Measurements from ENCODE around the gene NPLOC4. TPM values are rescaled to one million over a fixed set of nuclear protein-coding genes. Genes with fewer than 3 reads are reported as not detected.

Gene NPLOC4
- total and polyA plus RNA-seq, 2 experiments from 2014 or later: 51.4 to 64.6 TPM

GRCh38 chr17:81541123-81541522, 95.8 kb downstream of the NPLOC4 start:
- Histone ChIP-seq H3K9me2 (ENCODE audit: insufficient read depth) (no peaks in the 10 kb centered on the region), H3K79me2 (ENCODE audit: insufficient read depth) (no peaks in the 10 kb centered on the region), H3K4me3 (no peak overlapping the region), H3K27me3 (replicated peaks; ENCODE audit: insufficient read depth) (no peaks in the 10 kb centered on the region), H3K9ac (no peak overlapping the region), H2AFZ (no peak overlapping the region), H4K20me1 (ENCODE audit: insufficient read depth) (no peaks in the 10 kb centered on the region), H3F3A (ENCODE audit: insufficient read depth) (no peaks in the 10 kb centered on the region), H3K4me1 (ENCODE audit: insufficient read depth) (no peaks in the 10 kb centered on the region), H3K36me3 (ENCODE audit: low read depth) (no peaks in the 10 kb centered on the region; the same call in 1 of the 2 replicates), H3K9me3 (ENCODE audit: low read depth) (no peaks in the 10 kb centered on the region), H3K27ac (no peak overlapping the region), H3K4me2 (ENCODE audit: unreplicated experiment) (no peak overlapping the region)
- WGBS, 2 experiments (ENCODE audit: low coverage in 1 of 2, low lambda C conversion rate in 2 of 2, missing lambda C conversion rate in 2 of 2): 91% methylated on average over 9 to 17 of the region's 17 CpGs
- in situ Hi-C loops (cut with MboI): no loop called here
- no peak for DNase-seq
- TF ChIP-seq EZH2 (IDR thresholded peaks at IDR 0.05; ENCODE audit: insufficient read depth, poor library complexity, severe bottlenecking) (no peak), EZH2phosphoT487 (IDR thresholded peaks at IDR 0.05; ENCODE audit: insufficient read depth, low read depth) (no peak)

DNA sequence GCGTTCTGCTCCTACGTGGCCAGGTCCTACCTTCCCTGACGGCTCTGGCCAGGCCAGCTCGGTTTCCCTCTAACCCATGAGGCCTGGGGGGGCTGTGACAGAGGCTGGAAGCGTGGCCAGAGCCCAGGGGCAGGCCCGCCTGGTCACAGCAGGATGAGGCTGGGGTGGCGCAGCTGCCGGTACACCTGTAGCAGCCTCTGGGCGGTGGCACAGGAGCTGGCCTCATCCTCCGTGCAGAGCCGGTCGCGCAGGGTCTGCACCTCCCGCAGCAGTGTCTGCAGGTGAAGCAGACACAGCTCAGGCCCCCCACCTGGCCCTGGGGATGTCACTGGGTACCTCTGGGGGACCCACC, 96.3 kb downstream of the NPLOC4 start:
- TF ChIP-seq EZH2 (IDR thresholded peaks at IDR 0.05; ENCODE audit: insufficient read depth, poor library complexity, severe bottlenecking) (no peak), EZH2phosphoT487 (IDR thresholded peaks at IDR 0.05; ENCODE audit: insufficient read depth, low read depth) (no peak)
- Histone ChIP-seq H3K9me3 (ENCODE audit: low read depth) (no peaks in the 10 kb centered on the region), H3K36me3 (ENCODE audit: low read depth) (no peaks in the 10 kb centered on the region; the same call in 1 of the 2 replicates), H3K79me2 (ENCODE audit: insufficient read depth) (no peaks in the 10 kb centered on the region), H3K27ac (no peak overlapping the region), H3K9ac (no peak overlapping the region), H3K27me3 (replicated peaks; ENCODE audit: insufficient read depth) (no peaks in the 10 kb centered on the region), H3K4me1 (ENCODE audit: insufficient read depth) (no peaks in the 10 kb centered on the region), H4K20me1 (ENCODE audit: insufficient read depth) (no peaks in the 10 kb centered on the region), H2AFZ (no peak overlapping the region), H3K4me2 (ENCODE audit: unreplicated experiment) (no peak overlapping the region), H3K4me3 (no peak overlapping the region), H3K9me2 (ENCODE audit: insufficient read depth) (no peaks in the 10 kb centered on the region), H3F3A (ENCODE audit: insufficient read depth) (no peaks in the 10 kb centered on the region)
- in situ Hi-C loops (cut with MboI): no loop called here
- DNase-seq: no peak
- WGBS, 2 experiments (ENCODE audit: low coverage in 1 of 2, low lambda C conversion rate in 2 of 2, missing lambda C conversion rate in 2 of 2): 96 to 98% methylated on average over 12 to 14 of the region's 14 CpGs

GRCh38 chr17:81539961-81540675, 96.8 kb downstream of the NPLOC4 start:
- Histone ChIP-seq H3K79me2 (ENCODE audit: insufficient read depth) (no peaks in the 10 kb centered on the region), H3K9me2 (ENCODE audit: insufficient read depth) (no peaks in the 10 kb centered on the region), H3K4me3 (no peak overlapping the region), H3K4me1 (ENCODE audit: insufficient read depth) (no peaks in the 10 kb centered on the region), H3K36me3 (ENCODE audit: low read depth) (no peaks in the 10 kb centered on the region; the same call in 1 of the 2 replicates), H2AFZ (no peak overlapping the region), H3F3A (ENCODE audit: insufficient read depth) (no peaks in the 10 kb centered on the region), H4K20me1 (ENCODE audit: insufficient read depth) (no peaks in the 10 kb centered on the region), H3K9me3 (ENCODE audit: low read depth) (no peaks in the 10 kb centered on the region), H3K9ac (no peak overlapping the region), H3K27me3 (replicated peaks; ENCODE audit: insufficient read depth) (no peaks in the 10 kb centered on the region), H3K27ac (no peak overlapping the region), H3K4me2 (ENCODE audit: unreplicated experiment) (no peak overlapping the region)
- TF ChIP-seq EZH2 (IDR thresholded peaks at IDR 0.05; ENCODE audit: insufficient read depth, poor library complexity, severe bottlenecking) (no peak), EZH2phosphoT487 (IDR thresholded peaks at IDR 0.05; ENCODE audit: insufficient read depth, low read depth) (no peak)
- WGBS, 2 experiments (ENCODE audit: low coverage in 1 of 2, low lambda C conversion rate in 2 of 2, missing lambda C conversion rate in 2 of 2): 92 to 95% methylated on average over 25 to 26 of the region's 28 CpGs
- in situ Hi-C loops (cut with MboI): no loop called here
- DNase-seq: no peak

DNA sequence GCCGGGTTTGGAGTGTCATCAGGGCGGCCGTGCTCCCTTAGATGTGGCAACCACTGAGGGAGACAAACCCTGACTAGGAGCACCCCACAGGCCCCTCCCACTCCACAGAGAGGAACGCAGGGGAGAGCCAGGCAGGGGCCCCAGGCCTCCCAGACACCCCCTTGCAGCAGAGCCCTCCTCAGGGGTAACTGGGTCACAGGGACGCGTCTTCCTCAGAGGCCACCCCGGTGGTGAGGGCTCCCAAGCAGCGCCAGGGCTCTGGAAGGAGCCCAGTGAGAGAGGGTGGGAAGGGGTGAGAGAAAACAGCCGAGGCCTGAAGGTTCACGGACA, 97.4 kb downstream of the NPLOC4 start:
- H3K4me1 ChIP-seq (ENCODE audit: insufficient read depth): no peaks in the 10 kb centered on the region
- H3K4me2 ChIP-seq (ENCODE audit: unreplicated experiment): no peak overlapping the region
- no peaks in the 10 kb centered on the region for H4K20me1 ChIP-seq (ENCODE audit: insufficient read depth)
- H3K4me3 ChIP-seq: no peak overlapping the region
- no peaks in the 10 kb centered on the region for H3F3A ChIP-seq (ENCODE audit: insufficient read depth)
- no peaks in the 10 kb centered on the region; the same call in 1 of the 2 replicates for H3K36me3 ChIP-seq (ENCODE audit: low read depth)
- H3K9me3 ChIP-seq (ENCODE audit: low read depth): no peaks in the 10 kb centered on the region
- H3K9ac ChIP-seq: no peak overlapping the region
- no peak overlapping the region for H3K27ac ChIP-seq
- TF ChIP-seq EZH2phosphoT487 (IDR thresholded peaks at IDR 0.05; ENCODE audit: insufficient read depth, low read depth) (no peak), EZH2 (IDR thresholded peaks at IDR 0.05; ENCODE audit: insufficient read depth, poor library complexity, severe bottlenecking) (no peak)
- no peaks in the 10 kb centered on the region for H3K9me2 ChIP-seq (ENCODE audit: insufficient read depth)
- WGBS, 2 experiments (ENCODE audit: low coverage in 1 of 2, low lambda C conversion rate in 2 of 2, missing lambda C conversion rate in 2 of 2): 87 to 88% methylated on average over 10 of the region's 10 CpGs
- H3K79me2 ChIP-seq (ENCODE audit: insufficient read depth): no peaks in the 10 kb centered on the region
- H3K27me3 ChIP-seq (replicated peaks; ENCODE audit: insufficient read depth): no peaks in the 10 kb centered on the region
- H2AFZ ChIP-seq: no peak overlapping the region
- in situ Hi-C loops (cut with MboI): no loop called here
- DNase-seq: no peak

Measured in GM23248 (cell line).